ENCODE measurements around the gene MRFAP1L1. TPM values are rescaled to one million over a fixed set of nuclear protein-coding genes. Genes with fewer than 3 reads are reported as not detected.

The MRFAP1L1 gene
- total and polyA plus RNA-seq, 9 of the 15 experiments (the other 6 are each of a cell fraction or from before 2014, with no cell fraction given) = 37.6 to 111 (median 83.8) TPM

GRCh38 chr4:6709230-6710114, at the start of gene MRFAP1L1 (continued):
- TF ChIP-seq ZNF395 (CRISPR knock-in tag; IDR thresholded peaks at IDR 0.05) (peak; percentile 88; the same call in 1 of the 2 replicates), SLC30A9 (CRISPR knock-in tag; IDR thresholded peaks at IDR 0.05) (no peak), ZBTB33 (CRISPR knock-in tag; IDR thresholded peaks at IDR 0.05) (no peak), ZC3H4 (CRISPR knock-in tag; IDR thresholded peaks at IDR 0.05; ENCODE audit: borderline replicate concordance) (no peak), ZNF175 (CRISPR knock-in tag; IDR thresholded peaks at IDR 0.05; ENCODE audit: low read depth) (0 out of 2 replicates have a peak, but pooled peaks have one; percentile 67), CEBPZ (IDR thresholded peaks at IDR 0.05; ENCODE audit: borderline replicate concordance, low read depth, low read length) (no peak), MAFF (IDR thresholded peaks at IDR 0.05; ENCODE audit: low read length) (no peak), CHD1 (IDR thresholded peaks at IDR 0.05; ENCODE audit: low read length) (peak; percentile 78), SAFB2 (IDR thresholded peaks at IDR 0.05; ENCODE audit: borderline replicate concordance, low read depth, low read length, severe bottlenecking) (no peak), USF2 (CRISPR knock-in tag; IDR thresholded peaks at IDR 0.05) (peak; percentile 63; the same call in 1 of the 2 replicates), ZNF398 (CRISPR knock-in tag; IDR thresholded peaks at IDR 0.05) (no peak), KDM2B (CRISPR knock-in tag; IDR thresholded peaks at IDR 0.05) (no peak), ZNF239 (CRISPR knock-in tag; IDR thresholded peaks at IDR 0.05) (peak; percentile 54), RHOXF2B (CRISPR knock-in tag; conservative IDR thresholded peaks at IDR 0.05) (no peak), ARID1B (IDR thresholded peaks at IDR 0.05) (no peak), TGIF2 (CRISPR knock-in tag; IDR thresholded peaks at IDR 0.05) (no peak), POLR2AphosphoS5 (IDR thresholded peaks at IDR 0.05; ENCODE audit: control insufficient read depth, insufficient read depth, low read depth, low read length) (peak; percentile 79)
